HG02943 (cell line): ENCODE data around the gene CEP170B.
"Not testable (repeated sequence)": the region's sequence is repeated elsewhere in the genome, so short reads cannot be mapped to it uniquely, and the experiment has no call there.

Experiments
- ATAC-seq: cut with Tn5 transposase; IDR thresholded peaks from one replicate; pipeline ENCODE4 v1.9.1; 2021; ENCODE audit warnings: mild to moderate bottlenecking, low read depth, moderate library complexity; ENCODE audit not compliant: unreplicated experiment

Gene CEP170B

GRCh38 chr14:104940526-104941150, 75.6 kb downstream of the CEP170B start:
- ATAC-seq: no peak

DNA sequence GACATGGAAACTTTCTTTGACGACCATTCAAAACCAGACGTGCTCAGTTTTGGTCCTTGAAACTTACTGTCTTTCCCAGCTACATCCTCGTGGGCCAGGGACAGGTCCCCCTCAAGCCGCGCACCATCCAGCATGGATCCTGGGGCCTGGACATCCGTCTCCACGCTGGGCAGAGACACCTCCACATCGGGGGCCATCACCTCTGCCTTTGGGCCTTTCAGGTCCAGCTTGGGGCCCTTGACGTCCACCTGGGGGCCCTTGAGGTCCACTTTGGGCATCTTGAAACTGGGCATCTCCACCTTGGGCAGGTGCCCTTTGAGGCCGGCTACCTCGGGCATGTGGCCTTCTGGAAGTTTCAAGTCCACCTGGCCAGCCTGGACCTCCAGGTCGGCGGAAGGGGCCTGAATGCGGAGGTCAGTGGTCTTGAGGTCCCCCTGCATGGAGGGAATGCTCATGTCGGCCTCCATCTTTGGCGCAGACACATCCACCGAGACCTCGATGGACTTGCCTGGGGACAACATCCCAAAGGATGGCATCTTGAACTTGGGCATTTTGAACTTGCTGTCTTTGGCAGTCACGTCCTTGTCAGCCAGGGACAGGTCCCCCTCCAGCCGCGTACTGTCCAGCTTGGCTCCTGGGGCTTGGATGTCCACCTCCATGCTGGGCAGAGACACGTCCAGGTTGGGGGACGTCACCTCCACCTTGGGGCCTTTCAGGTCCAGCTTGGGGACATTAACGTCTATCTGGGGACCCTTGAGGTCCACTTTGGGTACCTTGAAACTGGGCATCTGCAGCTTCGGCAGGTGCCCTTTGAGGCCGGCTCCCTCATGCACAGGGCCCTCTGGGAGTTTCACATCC, 76.7 kb downstream of the CEP170B start:
- ATAC-seq: no peak

DNA sequence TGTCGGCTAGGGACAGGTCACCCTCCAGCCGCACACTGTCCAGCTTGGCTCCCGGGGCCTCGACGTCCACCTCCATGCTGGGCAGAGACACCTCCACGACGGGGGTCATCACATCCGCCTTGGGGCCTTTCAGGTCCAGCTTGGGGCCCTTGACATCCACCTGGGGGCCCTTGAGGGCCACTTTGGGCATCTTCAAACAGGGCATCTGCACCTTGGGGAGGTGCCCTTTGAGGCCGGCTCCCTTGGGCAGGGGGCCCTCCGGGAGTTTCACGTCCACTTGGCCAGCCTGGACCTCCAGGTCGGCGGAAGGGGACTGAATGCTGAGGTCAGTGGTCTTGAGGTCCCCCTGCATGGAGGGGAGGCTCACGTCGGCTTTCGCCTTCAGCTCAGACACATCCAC, 77.5 kb downstream of the CEP170B start:
- no peak for ATAC-seq

- ATAC-seq: not testable (repeated sequence)
Observed at GRCh38 chr14:104943216-104944015, 78.3 kb downstream of the CEP170B start.

- not testable (repeated sequence) for ATAC-seq
Observed at GRCh38 chr14:104944016-104944308, 78.9 kb downstream of the CEP170B start.

DNA sequence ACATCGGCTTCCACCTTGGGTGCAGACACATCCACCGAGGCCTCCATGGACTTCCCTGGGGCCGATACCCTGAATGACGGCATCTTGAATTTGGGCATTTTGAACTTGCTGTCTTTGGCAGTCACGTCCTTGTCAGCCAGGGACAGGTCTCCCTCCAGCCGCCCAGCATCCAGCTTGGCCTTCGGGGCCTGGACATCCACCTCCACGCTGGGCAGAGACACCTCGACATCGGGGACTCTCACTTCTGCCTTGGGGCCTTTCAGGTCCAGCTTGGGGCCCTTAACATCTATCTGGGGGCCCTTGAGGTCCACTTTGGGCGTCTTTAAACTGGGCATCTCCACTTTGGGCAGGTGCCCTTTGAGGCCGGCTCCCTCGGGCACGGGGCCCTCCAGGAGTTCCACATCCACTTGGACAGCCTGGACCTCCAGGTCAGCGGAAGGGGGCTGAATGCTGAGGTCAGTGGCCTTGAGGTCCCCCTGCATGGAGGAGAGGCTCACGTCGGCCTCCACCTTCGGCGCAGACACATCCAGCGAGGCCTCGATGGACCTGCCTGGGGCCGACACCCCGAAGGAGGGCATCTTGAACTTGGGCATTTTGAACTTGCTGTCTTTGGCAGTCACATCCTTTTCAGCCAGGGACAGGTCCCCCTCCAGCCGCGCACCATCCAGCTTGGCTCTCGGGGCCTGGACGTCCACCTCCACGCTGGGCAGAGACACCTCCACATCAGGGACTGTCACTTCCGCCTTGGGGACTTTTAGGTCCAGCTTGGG, 79.6 kb downstream of the CEP170B start:
- not testable (repeated sequence) for ATAC-seq

DNA sequence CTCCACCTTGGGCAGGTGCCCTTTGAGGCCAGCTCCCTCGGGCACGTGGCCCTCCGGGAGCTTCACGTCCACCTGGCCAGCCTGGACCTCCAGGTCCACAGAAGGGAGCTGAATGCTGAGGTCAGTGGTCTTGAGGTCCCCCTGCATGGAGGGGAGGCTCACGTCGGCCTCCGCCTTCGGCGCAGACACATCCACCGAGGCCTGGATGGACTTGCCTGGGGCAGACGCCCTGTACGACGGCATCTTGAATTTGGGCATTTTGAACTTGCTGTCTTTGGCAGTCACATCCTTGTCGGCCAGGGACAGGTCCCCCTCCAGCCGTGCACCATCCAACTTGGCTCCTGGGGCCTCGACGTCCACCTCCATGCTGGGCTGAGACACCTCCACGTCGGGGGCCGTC, 80.2 kb downstream of the CEP170B start:
- ATAC-seq: not testable (repeated sequence)
